Measurements from ENCODE around the gene METTL1. TPM values are rescaled to one million over a fixed set of nuclear protein-coding genes. Genes with fewer than 3 reads are reported as not detected.
A peak's percentile ranks its signal among the peaks of the same experiment; 100 is the strongest.

METTL1 gene
- total and polyA plus RNA-seq, 9 of the 15 experiments (the other 6 are each of a cell fraction or from before 2014, with no cell fraction given), result 12.6 to 65.9 (median 39.2) TPM

DNA sequence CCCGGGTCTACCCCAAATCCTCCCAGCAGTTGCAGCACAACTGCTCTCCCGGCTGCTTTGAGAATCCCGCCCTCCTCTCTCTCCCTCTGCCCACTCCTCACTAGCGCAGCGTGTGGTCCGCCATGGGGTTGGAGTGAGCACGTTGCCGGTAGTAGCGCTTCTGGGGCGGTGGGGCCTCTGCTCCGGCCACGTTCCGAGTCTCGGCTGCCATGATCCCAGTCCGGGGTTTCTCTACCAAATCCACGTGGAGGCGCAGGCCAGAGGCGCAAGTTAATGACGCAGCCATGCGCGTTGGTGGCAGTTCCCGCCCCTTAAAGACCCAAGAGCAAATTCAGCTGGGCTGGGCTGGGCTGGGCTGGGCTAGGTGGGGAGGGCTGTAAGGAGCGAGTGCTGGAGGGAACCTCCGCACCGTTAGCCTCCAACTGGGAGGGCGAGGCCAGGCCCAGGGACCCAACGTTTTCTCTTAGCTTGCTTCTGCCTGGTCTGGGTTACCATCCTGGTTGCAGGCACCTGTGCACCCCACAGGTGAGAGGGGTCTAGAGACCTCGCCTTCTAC lies at the start of gene METTL1 (continued):
- TF ChIP-seq NCOA6 (IDR thresholded peaks at IDR 0.05), result no peak
- no peak; the same call in 1 of the 2 replicates for TF ChIP-seq ZNF134 (CRISPR knock-in tag; conservative IDR thresholded peaks at IDR 0.05)
- TF ChIP-seq TCF7 (IDR thresholded peaks at IDR 0.05; ENCODE audit: borderline replicate concordance), result 0 out of 2 replicates have a peak, but pooled peaks have one; percentile 42
- TF ChIP-seq ELF4 (CRISPR knock-in tag; IDR thresholded peaks at IDR 0.05), result no peak
- TF ChIP-seq ZFX (CRISPR knock-in tag; IDR thresholded peaks at IDR 0.05), result peak; percentile 97
- peak; percentile 65; the same call in 1 of the 2 replicates for TF ChIP-seq PML (IDR thresholded peaks at IDR 0.05; ENCODE audit: low read length)
- TF ChIP-seq, protein P1, sequence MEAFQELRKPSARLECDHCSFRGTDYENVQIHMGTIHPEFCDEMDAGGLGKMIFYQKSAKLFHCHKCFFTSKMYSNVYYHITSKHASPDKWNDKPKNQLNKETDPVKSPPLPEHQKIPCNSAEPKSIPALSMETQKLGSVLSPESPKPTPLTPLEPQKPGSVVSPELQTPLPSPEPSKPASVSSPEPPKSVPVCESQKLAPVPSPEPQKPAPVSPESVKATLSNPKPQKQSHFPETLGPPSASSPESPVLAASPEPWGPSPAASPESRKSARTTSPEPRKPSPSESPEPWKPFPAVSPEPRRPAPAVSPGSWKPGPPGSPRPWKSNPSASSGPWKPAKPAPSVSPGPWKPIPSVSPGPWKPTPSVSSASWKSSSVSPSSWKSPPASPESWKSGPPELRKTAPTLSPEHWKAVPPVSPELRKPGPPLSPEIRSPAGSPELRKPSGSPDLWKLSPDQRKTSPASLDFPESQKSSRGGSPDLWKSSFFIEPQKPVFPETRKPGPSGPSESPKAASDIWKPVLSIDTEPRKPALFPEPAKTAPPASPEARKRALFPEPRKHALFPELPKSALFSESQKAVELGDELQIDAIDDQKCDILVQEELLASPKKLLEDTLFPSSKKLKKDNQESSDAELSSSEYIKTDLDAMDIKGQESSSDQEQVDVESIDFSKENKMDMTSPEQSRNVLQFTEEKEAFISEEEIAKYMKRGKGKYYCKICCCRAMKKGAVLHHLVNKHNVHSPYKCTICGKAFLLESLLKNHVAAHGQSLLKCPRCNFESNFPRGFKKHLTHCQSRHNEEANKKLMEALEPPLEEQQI (IDR thresholded peaks at IDR 0.05), result no peak
- TF ChIP-seq TEAD1 (CRISPR knock-in tag; IDR thresholded peaks at IDR 0.05), result peak in 1 of 2 experiments; percentile 79; a peak in 2 of 4 replicates
- no peak for TF ChIP-seq ZC3H4 (CRISPR knock-in tag; IDR thresholded peaks at IDR 0.05; ENCODE audit: borderline replicate concordance)
- no peak for TF ChIP-seq ZNF212 (CRISPR knock-in tag; IDR thresholded peaks at IDR 0.05)
- TF ChIP-seq SIN3B (IDR thresholded peaks at IDR 0.05; ENCODE audit: low read depth), result peak; percentile 96
- peak; percentile 94 for TF ChIP-seq TAF7 (tag; IDR thresholded peaks at IDR 0.05)
- TF ChIP-seq, protein P2, sequence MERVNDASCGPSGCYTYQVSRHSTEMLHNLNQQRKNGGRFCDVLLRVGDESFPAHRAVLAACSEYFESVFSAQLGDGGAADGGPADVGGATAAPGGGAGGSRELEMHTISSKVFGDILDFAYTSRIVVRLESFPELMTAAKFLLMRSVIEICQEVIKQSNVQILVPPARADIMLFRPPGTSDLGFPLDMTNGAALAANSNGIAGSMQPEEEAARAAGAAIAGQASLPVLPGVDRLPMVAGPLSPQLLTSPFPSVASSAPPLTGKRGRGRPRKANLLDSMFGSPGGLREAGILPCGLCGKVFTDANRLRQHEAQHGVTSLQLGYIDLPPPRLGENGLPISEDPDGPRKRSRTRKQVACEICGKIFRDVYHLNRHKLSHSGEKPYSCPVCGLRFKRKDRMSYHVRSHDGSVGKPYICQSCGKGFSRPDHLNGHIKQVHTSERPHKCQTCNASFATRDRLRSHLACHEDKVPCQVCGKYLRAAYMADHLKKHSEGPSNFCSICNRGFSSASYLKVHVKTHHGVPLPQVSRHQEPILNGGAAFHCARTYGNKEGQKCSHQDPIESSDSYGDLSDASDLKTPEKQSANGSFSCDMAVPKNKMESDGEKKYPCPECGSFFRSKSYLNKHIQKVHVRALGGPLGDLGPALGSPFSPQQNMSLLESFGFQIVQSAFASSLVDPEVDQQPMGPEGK (CRISPR knock-in tag; IDR thresholded peaks at IDR 0.05; ENCODE audit: borderline replicate concordance), result no peak
- TF ChIP-seq ZNF146 (CRISPR knock-in tag; IDR thresholded peaks at IDR 0.05; ENCODE audit: unreplicated experiment), result no peak
- peak; percentile 92 for TF ChIP-seq NFRKB (IDR thresholded peaks at IDR 0.05; ENCODE audit: low read depth)
- TF ChIP-seq, protein P3, sequence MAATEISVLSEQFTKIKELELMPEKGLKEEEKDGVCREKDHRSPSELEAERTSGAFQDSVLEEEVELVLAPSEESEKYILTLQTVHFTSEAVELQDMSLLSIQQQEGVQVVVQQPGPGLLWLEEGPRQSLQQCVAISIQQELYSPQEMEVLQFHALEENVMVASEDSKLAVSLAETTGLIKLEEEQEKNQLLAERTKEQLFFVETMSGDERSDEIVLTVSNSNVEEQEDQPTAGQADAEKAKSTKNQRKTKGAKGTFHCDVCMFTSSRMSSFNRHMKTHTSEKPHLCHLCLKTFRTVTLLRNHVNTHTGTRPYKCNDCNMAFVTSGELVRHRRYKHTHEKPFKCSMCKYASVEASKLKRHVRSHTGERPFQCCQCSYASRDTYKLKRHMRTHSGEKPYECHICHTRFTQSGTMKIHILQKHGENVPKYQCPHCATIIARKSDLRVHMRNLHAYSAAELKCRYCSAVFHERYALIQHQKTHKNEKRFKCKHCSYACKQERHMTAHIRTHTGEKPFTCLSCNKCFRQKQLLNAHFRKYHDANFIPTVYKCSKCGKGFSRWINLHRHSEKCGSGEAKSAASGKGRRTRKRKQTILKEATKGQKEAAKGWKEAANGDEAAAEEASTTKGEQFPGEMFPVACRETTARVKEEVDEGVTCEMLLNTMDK (IDR thresholded peaks at IDR 0.05; ENCODE audit: borderline replicate concordance, insufficient read depth, low read depth, low read length, poor library complexity, severe bottlenecking), result peak; percentile 25
- no peak for TF ChIP-seq CBX5 (IDR thresholded peaks at IDR 0.05; ENCODE audit: borderline replicate concordance, low read depth)
- TF ChIP-seq SRSF9 (IDR thresholded peaks at IDR 0.05; ENCODE audit: borderline replicate concordance, low read depth, low read length), result no peak
- no peak for TF ChIP-seq RBM25 (IDR thresholded peaks at IDR 0.05; ENCODE audit: low read depth, low read length, severe bottlenecking)
- TF ChIP-seq BRD9 (IDR thresholded peaks at IDR 0.05; ENCODE audit: low read depth, partially characterized antibody), result no peak
- no peak for TF ChIP-seq RHOXF2B (CRISPR knock-in tag; conservative IDR thresholded peaks at IDR 0.05)
- peak; percentile 73; the same call in 1 of the 2 replicates for TF ChIP-seq ZZZ3 (IDR thresholded peaks at IDR 0.05)
- peak in 1 of 2 experiments; percentile 77; a peak in 2 of 4 replicates for TF ChIP-seq CSDE1 (IDR thresholded peaks at IDR 0.05)
- TF ChIP-seq SIX5 (IDR thresholded peaks at IDR 0.05; ENCODE audit: borderline replicate concordance in 1 of 2, insufficient read depth in 1 of 2, low read depth in 1 of 2, low read length in 2 of 2), result no peak

All from K562 (cell line).